ENCODE measurements around the gene ARHGAP10.

GRCh38 chr4:148029781-148030180 lies 297.9 kb downstream of the ARHGAP10 start:
- TF ChIP-seq CTCF (IDR thresholded peaks at IDR 0.05) (no peak), POLR2A (IDR thresholded peaks at IDR 0.05) (no peak)
